HepG2 (cell line): ENCODE measurements around the gene ANTXRL. TPM values are rescaled to one million over a fixed set of nuclear protein-coding genes. Genes with fewer than 3 reads are reported as not detected.

Source experiments
- polyA plus RNA-seq, 8 experiments: library from polyadenylated mRNA; depleted of rRNA in 3 of 8; stranded (reverse) in 7 of 8; unstranded in 1 of 8; fragments of >200 nt; fragmentation: Illumina TruSeq in 4 of 8; extraction: Trizol in 4 of 8; gene quantifications; 2 replicates each; pipeline versions ENCODE4 v1.2.1 to v1.2.3, GENCODE V29; 2011 to 2016; ENCODE audit warnings: low read depth in 4 of 8, missing spikeins in 1 of 8, mixed read lengths in 1 of 8; ENCODE audit not compliant: insufficient read depth in 1 of 8
- total RNA-seq, 5 experiments: library from RNA; depleted of rRNA; stranded (reverse); fragments of >200 nt; fragmentation: Illumina TruSeq; extraction: Trizol; gene quantifications; 2 replicates each; pipeline ENCODE4 v1.2.3, GENCODE V29; 2016; ENCODE audit warnings: low read depth in 1 of 5

ANTXRL gene
- total and polyA plus RNA-seq, 2 of the 13 experiments (the other 11 are each of a cell fraction or from before 2014, with no cell fraction given): not detected

Other genes starting within 250 kb of the ANTXRL start
- not detected in 2 replicates for gene MSMB, start 240.7 kb upstream of the ANTXRL start, total RNA-seq (2016; rRNA removed; fragmentation: Illumina TruSeq; extraction: Trizol)
- 0.84 and 1.3 TPM in 2 replicates for gene MSMB, start 240.7 kb upstream of the ANTXRL start, polyA plus RNA-seq (2011; rRNA removed)
- gene ANXA8L1, start 88.8 kb downstream of the ANTXRL start, total RNA-seq (2016; rRNA removed; fragmentation: Illumina TruSeq; extraction: Trizol): not detected in 2 replicates
- not detected in 2 replicates for gene ANXA8L1, start 88.8 kb downstream of the ANTXRL start, polyA plus RNA-seq (2011; rRNA removed)
- gene NPY4R, start 179.0 kb downstream of the ANTXRL start, total RNA-seq (2016; rRNA removed; fragmentation: Illumina TruSeq; extraction: Trizol): not detected in 2 replicates
- not detected in 2 replicates for gene NPY4R, start 179.0 kb downstream of the ANTXRL start, polyA plus RNA-seq (2011; rRNA removed)